OCI-LY3 (cell line): ENCODE results near the gene CLDN15.

Experiments
- H2AFZ ChIP-seq: fragments of 200-600, 300-600 bp; shearing (Covaris generic); 2 replicates; pipeline ENCODE4 v1.6.0; 2014; ENCODE audit warnings: antibody characterized with exemption, low read depth, low read length
- H3K27ac ChIP-seq: fragments of 200-600, 300-600 bp; sonication (generic); 2 replicates; pipeline ENCODE4 v1.5.1; 2014; ENCODE audit warnings: mild to moderate bottlenecking, low read length, moderate library complexity, mixed read lengths
- H3K27me3 ChIP-seq: fragments of 200-600, 300-600 bp; sonication (generic); 2 replicates; pipeline ENCODE4 v1.6.1; 2014; ENCODE audit warnings: low read depth, low read length, mixed read lengths
- H3K36me3 ChIP-seq: fragments of 200-600, 300-600 bp; sonication (generic); replicated peaks from 2 replicates; pipeline ENCODE3; 2014; ENCODE audit warnings: low read depth, low read length, mixed read lengths
- H3K4me1 ChIP-seq: fragments of 300-600, 200-600 bp; sonication (generic); 2 replicates; pipeline ENCODE4 v1.6.1; 2014; ENCODE audit warnings: low read length, mixed read lengths
- H3K4me2 ChIP-seq: fragments of 200-600, 300-600 bp; sonication (generic); 2 replicates; pipeline ENCODE4 v1.6.1; 2014; ENCODE audit warnings: low read length, mixed read lengths
- H3K4me3 ChIP-seq: fragments of 300-600, 200-600 bp; sonication (generic); 2 replicates; pipeline ENCODE4 v1.5.1; 2014; ENCODE audit warnings: antibody characterized with exemption, mild to moderate bottlenecking, low read length, moderate library complexity
- H3K79me2 ChIP-seq: fragments of 300-600, 200-600 bp; shearing (Covaris generic); 2 replicates; pipeline ENCODE4 v1.6.1; 2014; ENCODE audit warnings: mild to moderate bottlenecking, low read length, mixed read lengths
- H3K9ac ChIP-seq: fragments of 300-600, 200-600 bp; shearing (Covaris generic); 2 replicates; pipeline ENCODE4 v1.6.0; 2014; ENCODE audit warnings: mild to moderate bottlenecking, low read length, moderate library complexity
- H3K9me3 ChIP-seq: fragments of 200-600, 300-600 bp; shearing (Covaris generic); 2 replicates; pipeline ENCODE4 v1.6.1; 2014; ENCODE audit warnings: low read length, mixed read lengths; ENCODE audit not compliant: insufficient read depth
- H4K20me1 ChIP-seq: fragments of 200-600, 300-600 bp; sonication (generic); 2 replicates; pipeline ENCODE4 v1.6.1; 2016; ENCODE audit warnings: low read length, mixed read lengths; ENCODE audit not compliant: insufficient read depth
- CTCF ChIP-seq: fragments of 200-600, 300-600 bp; sonication (generic); IDR thresholded peaks from 2 replicates; pipeline ENCODE4 v1.5.1; 2014; ENCODE audit warnings: antibody characterized with exemption, low read length, low read depth
- EZH2phosphoT487 ChIP-seq: fragments of 200-600 bp; shearing (Covaris generic); IDR thresholded peaks from 2 replicates; pipeline ENCODE4 v1.6.1; 2018; ENCODE audit warnings: antibody characterized with exemption, mixed run types, low read depth

CLDN15 gene

GRCh38 chr7:101186194-101186593 lies 51.4 kb downstream of the CLDN15 start:
- Histone ChIP-seq H3K27me3 (no peaks in the 10 kb centered on the region), H3K4me3 (no peak overlapping the region), H3K4me2 (no peak overlapping the region), H3K79me2 (no peaks in the 10 kb centered on the region), H3K9ac (no peak overlapping the region), H3K36me3 (no peaks in the 10 kb centered on the region), H2AFZ (no peak overlapping the region), H3K9me3 (no peaks in the 10 kb centered on the region), H3K4me1 (peaks cover 12% of the 10 kb centered on the region), H4K20me1 (no peaks in the 10 kb centered on the region), H3K27ac (no peak overlapping the region)
- no peak for TF ChIP-seq EZH2phosphoT487
- TF ChIP-seq CTCF, result no peak

- no peaks in the 10 kb centered on the region for H3K27me3 ChIP-seq
- no peak overlapping the region for H3K4me3 ChIP-seq
- no peak overlapping the region for H3K9ac ChIP-seq
- TF ChIP-seq CTCF (no peak), EZH2phosphoT487 (no peak)
- no peaks in the 10 kb centered on the region for H3K79me2 ChIP-seq
- H3K9me3 ChIP-seq, result no peaks in the 10 kb centered on the region
- H3K4me1 ChIP-seq, result peaks cover 12% of the 10 kb centered on the region
- no peaks in the 10 kb centered on the region for H3K36me3 ChIP-seq
- H4K20me1 ChIP-seq, result no peaks in the 10 kb centered on the region
- H2AFZ ChIP-seq, result no peak overlapping the region
- no peak overlapping the region for H3K27ac ChIP-seq
- H3K4me2 ChIP-seq, result no peak overlapping the region
These were observed 52.3 kb downstream of the CLDN15 start for GRCh38 chr7:101185258-101185839.
